Hepatocyte (in vitro differentiated cells): ENCODE results near the gene STPG2.

Experiments used
- EZH2phosphoT487 ChIP-seq: fragments of 200-600 bp; sonication (generic); IDR thresholded peaks from one replicate; pipeline ENCODE4 v1.6.1; 2018; ENCODE audit warnings: antibody characterized with exemption, mild to moderate bottlenecking, low read depth, moderate library complexity; ENCODE audit not compliant: unreplicated experiment, severe bottlenecking
- TF ChIP-seq, protein P1 (sequence below): fragments of 200-600 bp; sonication (generic); IDR thresholded peaks from 2 replicates; pipeline ENCODE4 v1.5.1; 2016; ENCODE audit warnings: antibody characterized with exemption, mild to moderate bottlenecking; ENCODE audit not compliant: poor library complexity

DNA sequence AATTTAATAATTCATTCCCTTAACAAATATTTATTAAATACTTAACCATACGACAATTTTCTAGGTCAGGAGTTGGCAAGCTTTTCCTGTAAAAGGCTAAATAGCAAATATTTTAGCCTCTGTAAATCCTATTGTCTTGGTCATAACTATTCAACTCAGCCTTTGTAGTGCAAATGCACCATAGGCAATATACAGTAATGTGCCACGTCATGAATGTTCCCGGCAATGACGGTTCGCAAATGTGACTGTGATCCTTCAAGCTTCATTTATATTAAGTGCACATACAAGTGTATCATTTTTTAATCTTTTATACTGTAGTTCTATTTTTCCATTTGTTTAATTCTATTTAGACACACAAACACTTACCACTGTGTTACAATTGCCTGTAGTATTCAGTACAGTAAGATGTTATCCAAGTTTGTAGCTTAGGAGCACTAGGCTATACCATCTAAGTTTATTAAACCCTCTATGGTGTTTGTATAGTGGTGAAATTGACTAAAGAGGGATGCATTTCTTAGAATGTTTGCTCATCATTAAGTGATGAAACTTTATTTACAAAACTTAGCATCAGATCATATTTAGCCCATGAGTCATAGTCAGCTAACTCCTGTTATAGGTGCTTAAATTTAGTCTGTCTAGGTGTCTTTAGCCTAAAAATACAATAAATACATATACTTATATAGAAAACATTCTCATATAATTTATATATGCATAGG lies 553.6 kb downstream of the STPG2 start:
- TF ChIP-seq, protein P1, sequence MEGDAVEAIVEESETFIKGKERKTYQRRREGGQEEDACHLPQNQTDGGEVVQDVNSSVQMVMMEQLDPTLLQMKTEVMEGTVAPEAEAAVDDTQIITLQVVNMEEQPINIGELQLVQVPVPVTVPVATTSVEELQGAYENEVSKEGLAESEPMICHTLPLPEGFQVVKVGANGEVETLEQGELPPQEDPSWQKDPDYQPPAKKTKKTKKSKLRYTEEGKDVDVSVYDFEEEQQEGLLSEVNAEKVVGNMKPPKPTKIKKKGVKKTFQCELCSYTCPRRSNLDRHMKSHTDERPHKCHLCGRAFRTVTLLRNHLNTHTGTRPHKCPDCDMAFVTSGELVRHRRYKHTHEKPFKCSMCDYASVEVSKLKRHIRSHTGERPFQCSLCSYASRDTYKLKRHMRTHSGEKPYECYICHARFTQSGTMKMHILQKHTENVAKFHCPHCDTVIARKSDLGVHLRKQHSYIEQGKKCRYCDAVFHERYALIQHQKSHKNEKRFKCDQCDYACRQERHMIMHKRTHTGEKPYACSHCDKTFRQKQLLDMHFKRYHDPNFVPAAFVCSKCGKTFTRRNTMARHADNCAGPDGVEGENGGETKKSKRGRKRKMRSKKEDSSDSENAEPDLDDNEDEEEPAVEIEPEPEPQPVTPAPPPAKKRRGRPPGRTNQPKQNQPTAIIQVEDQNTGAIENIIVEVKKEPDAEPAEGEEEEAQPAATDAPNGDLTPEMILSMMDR = no peak
- TF ChIP-seq EZH2phosphoT487 = no peak
